ENCODE data around the gene TBX3.

GRCh38 chr12:114671066-114671442 lies 12.9 kb downstream of the TBX3 start:
- TF ChIP-seq GATA2 (IDR thresholded peaks at IDR 0.05; ENCODE audit: low read depth, low read length): no peak
- no peak for TF ChIP-seq GATA3 (IDR thresholded peaks at IDR 0.05; ENCODE audit: low read depth, low read length)

Measured in SH-SY5Y (cell line).